Measurements from ENCODE around the gene NFATC2.

The NFATC2 gene

DNA sequence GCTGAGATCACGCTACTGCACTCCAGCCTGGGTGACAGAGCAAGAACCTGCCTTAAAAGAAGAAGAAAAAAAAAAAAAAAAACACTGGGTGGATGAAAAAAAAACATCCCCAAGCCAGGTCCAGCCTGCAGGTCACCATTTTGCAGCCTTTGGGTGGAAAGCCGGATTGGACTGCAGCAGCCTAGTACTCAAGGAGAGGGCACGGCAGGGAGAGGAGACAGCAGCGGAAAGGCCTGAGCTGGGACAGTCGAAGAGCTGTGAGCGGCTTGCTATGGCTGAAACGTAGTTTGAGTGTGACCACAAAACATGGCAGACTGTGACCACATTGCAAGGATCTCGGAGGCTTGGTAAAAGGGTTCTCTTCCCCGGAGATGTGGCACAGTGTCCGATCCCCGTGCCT, 173.0 kb downstream of the NFATC2 start:
- no peak for DNase-seq

- no peak for DNase-seq
Measured at GRCh38 chr20:51368461-51369211, 173.9 kb downstream of the NFATC2 start.

DNA sequence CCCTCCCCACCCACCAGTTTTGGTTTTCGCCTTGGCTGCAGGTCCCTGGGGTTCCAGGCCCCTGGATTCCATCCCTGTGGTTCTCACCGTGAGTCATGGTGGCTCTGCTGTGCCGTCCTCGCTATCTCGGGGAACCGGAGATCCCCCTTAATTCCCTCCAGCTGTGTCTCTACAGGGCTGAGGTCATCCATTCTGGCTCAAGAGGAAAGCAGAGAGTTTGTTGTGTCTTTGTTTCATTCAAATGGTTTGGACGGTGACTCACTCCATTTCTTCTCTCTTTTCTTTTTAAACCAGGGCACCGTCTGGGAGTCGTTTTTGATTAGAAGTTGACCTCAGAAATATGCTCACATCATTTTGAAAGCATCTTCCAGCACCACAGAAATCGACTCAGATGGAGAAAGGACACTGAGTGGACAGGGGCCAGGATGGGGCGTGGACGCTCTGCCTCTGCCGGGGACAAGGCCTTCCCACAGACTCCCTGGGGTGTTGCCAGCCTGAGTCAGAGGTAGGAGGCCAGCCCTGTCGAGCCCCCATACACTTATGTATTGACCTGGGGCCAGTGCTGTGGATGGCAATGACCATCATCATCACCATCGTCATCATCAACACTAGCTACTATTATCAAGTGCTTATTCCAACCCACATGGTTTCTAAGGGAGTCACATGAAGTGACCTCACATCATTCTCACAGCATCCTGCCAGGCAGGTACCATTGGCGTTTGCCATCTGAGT, 176.2 kb downstream of the NFATC2 start:
- DNase-seq = no peak

DNA sequence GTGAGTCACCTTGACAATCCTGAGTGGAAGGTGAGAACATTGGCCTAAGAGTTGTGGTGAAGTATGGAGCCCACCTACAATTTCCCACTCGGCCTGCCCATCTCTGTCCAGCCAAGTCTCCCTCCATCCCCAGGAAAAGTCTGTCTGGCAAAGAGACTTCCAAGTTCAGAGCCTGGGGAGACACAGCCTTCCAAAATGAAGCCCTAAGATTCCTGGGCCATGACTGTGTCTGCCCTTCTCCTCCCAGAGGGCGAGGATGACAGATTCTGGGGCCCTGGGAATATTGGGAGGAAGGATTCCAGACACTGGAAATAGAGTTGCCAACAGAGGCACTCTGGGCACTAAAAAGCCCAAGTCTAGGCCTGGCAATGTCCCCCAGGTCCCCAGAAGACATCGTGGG, 176.8 kb downstream of the NFATC2 start:
- DNase-seq = no peak

GRCh38 chr20:51363813-51364212, 178.7 kb downstream of the NFATC2 start:
- no peak for DNase-seq

DNA sequence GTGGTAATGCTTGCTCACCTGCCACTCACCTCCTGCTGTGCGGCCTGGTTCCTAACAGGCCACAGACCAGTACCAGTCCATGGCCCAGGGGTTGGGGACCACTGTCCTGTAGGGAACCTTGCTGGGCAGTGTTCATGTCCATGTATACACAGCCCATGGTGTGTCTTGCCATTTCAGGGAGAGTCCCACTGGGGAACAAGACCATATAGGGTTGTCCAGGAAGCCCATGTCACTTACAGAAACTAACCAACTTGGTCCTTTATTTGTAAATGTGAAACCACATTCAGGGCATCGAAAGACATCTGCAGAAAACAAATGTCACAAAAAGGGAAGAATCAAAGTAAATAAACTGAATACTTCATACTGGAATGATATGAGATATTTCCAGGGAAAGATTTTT, 179.1 kb downstream of the NFATC2 start:
- DNase-seq = no peak

GRCh38 chr20:51362254-51362653, 180.3 kb downstream of the NFATC2 start:
- no peak for DNase-seq

DNA sequence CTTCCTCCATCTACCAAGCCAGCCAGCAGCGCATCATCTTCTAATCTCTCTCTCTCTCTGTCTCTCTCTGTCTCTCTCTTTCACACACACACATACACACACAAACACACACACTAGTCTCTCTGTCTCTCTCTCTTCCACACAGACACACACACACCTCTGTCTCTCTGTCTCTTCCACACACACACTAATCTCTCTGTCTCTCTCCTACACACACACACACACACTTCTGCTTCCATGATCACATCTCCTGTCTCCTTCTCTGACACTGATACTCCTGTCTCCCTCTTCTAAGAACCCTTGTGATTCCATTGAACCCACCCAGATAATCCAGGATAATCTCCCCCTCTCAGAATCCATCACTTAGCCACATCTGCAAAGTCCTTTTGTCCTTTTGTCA, 181.3 kb downstream of the NFATC2 start:
- DNase-seq = no peak

GRCh38 chr20:51360451-51361201, 181.9 kb downstream of the NFATC2 start:
- DNase-seq = no peak

DNA sequence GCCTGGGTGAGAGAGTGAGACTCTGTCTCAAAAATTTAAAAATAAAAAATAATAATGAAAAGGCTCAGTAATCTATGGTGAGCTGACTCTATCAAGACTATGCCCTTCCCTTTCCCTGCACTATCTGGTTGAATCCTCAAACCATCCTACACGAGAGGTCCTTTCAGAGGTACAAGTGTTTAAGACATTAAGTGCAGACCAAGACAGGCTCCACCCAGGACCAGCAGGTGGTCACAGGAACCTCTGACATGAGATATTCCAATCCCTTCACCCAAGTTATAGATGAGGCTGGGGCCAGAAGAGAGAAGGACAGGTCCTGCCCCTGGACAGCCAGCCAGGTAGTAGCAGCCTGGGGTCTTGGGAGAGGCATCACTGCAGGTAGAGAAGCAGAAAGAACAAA, 182.6 kb downstream of the NFATC2 start:
- no peak for DNase-seq

- DNase-seq = no peak
Measured at GRCh38 chr20:51359401-51359800, 183.1 kb downstream of the NFATC2 start.

GRCh38 chr20:51358032-51358724, 184.3 kb downstream of the NFATC2 start:
- DNase-seq = no peak

- DNase-seq = no peak
Measured at GRCh38 chr20:51357543-51357942, 185.0 kb downstream of the NFATC2 start.

DNA sequence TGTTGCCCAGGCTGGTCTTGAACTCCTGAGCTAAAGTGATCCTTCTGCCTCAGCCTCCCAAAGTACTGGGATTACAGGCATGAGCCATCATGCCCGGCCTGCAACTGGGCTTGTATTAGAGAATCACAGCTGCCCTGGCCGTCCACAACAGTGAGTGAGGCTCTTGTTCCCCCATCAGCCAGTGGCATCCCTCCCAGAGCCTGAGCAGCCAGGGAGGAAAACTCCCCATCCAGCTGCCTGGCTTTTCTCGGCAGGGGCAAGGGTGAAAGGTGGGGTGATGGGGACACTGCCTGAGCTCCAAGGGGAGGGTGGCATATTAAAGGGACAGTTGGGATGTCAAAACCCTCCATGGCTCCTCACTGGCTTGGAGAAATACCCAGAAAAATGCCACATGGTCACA, 185.6 kb downstream of the NFATC2 start:
- no peak for DNase-seq

DNA sequence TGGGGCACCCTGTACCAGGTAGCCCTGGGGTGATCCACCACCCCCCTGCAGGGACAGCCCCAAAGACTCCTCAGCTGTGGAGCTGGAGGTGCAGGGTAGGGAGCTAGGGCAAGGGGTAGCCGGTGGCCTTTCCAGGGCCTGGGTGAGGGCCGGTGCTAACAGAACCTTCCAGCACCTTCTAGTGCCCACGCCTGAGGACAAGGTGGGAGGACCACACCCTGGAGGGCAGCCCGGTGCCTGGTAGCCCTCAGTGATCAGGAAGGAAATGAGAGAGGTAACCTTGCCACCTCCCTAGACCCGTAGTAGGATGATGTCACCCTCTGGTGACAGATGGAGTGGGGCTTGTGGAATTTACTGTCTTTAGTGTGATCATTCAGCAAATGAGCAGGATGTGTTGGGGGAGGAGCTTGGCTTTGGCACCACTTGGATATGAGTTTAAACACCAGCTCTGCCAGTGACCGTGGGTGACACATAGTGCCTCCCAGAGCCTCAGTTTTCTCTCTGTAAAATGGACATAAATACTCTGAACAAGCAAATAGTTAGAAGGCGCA, 187.7 kb downstream of the NFATC2 start:
- DNase-seq = peak in 1 of 2 experiments; percentile 36

- DNase-seq = no peak
Measured at GRCh38 chr20:51354191-51354768, 188.2 kb downstream of the NFATC2 start.

GRCh38 chr20:51353491-51353890, 189.0 kb downstream of the NFATC2 start:
- no peak for DNase-seq

DNA sequence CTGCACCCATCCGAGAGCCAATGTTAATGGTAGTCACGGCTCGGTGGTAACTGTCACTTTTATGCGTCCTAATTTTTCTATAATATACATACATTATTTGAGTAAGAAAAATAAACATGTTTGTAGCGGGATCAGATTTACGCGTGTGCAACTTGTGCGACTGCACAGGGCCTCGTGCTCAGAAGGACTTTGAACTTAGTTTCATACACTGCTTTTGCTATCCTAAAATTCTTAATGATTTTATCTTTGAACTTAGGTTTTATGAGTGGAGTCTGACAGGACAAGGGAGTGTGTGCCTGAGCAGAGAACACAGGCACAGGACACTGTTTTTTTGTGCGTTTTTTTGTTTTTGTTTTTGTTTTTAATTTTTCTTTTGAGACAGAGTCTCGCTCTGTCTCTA, 189.7 kb downstream of the NFATC2 start:
- DNase-seq = no peak

- DNase-seq = no peak
Measured at GRCh38 chr20:51350941-51351631, 191.4 kb downstream of the NFATC2 start.

DNA sequence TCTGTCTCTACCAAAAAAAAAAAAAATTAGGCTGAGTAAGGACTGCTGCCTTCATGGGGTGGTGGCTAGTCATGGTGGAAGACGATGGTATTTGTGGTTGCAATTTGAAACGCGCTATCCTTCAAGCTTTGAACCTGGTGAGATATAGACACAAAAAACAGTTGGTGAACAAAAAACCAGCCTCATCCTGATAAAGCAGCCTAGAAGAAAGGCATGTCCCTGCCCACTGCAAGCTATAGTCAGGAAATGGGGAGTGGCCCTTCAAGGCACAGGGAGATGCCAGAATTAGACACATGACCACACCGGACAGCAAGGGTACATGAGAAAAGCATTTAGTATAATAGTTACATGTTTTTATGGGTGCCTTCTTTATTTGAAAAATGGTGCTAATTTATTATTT, 193.6 kb downstream of the NFATC2 start:
- no peak for DNase-seq

DNA sequence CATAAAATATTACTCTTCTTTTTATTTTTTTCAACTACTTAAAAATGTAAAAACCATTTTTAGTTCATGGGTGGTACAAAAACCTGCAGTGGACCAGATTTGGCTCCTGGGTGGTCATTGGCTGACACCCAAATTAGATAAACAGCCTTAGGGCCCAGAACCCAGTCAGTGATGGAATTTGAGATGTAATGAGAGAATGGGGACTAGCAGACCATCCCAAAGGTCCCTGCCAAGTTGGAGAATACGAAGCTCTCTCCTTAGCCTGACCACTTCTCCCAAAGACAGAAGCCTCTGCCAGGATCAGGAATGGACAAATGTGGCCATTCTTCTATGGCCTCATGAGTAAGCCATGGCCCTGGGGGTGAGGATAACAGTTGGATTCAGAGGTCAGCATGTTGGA, 194.7 kb downstream of the NFATC2 start:
- DNase-seq = no peak

All from NCI-H446 (cell line).